ENCODE data around the gene TAGAP. TPM values are rescaled to one million over a fixed set of nuclear protein-coding genes. Genes with fewer than 3 reads are reported as not detected.
"Not testable (repeated sequence)": the region's sequence is repeated elsewhere in the genome, so short reads cannot be mapped to it uniquely, and the experiment has no call there.

Gene TAGAP
- total RNA-seq, 1 donor from 2014 or later, result 12.9 TPM

- TF ChIP-seq CTCF (IDR thresholded peaks at IDR 0.05), result no peak
- Histone ChIP-seq H3K36me3 (no peaks in the 10 kb centered on the region), H3K27me3 (no peaks in the 10 kb centered on the region), H3K9me3 (no peaks in the 10 kb centered on the region), H3K4me3 (no peak overlapping the region), H3K4me1 (no peaks in the 10 kb centered on the region), H3K27ac (no peak overlapping the region)
- intact Hi-C loops (cut with DNase I), result no loop called here
- peak; percentile 52 for ATAC-seq
- no peak for DNase-seq
Observed at GRCh38 chr6:159013229-159013628, 31.6 kb downstream of the TAGAP start.

GRCh38 chr6:159012201-159012600 is 32.6 kb downstream of the TAGAP start:
- no peaks in the 10 kb centered on the region for H3K27me3 ChIP-seq
- no peak for TF ChIP-seq CTCF (IDR thresholded peaks at IDR 0.05)
- no peak overlapping the region for H3K27ac ChIP-seq
- no peak for DNase-seq
- H3K9me3 ChIP-seq, result no peaks in the 10 kb centered on the region
- ATAC-seq, result no peak
- H3K36me3 ChIP-seq, result no peaks in the 10 kb centered on the region
- intact Hi-C loops (cut with DNase I), result no loop called here
- no peak overlapping the region for H3K4me3 ChIP-seq
- no peaks in the 10 kb centered on the region for H3K4me1 ChIP-seq

GRCh38 chr6:159010037-159010612 is 34.7 kb downstream of the TAGAP start:
- H3K36me3 ChIP-seq; H3K27ac ChIP-seq; ATAC-seq; H3K4me1 ChIP-seq; DNase-seq; intact Hi-C loops (cut with DNase I); H3K9me3 ChIP-seq; H3K27me3 ChIP-seq; H3K4me3 ChIP-seq: not testable (repeated sequence)

- no peaks in the 10 kb centered on the region for H3K9me3 ChIP-seq
- TF ChIP-seq CTCF (IDR thresholded peaks at IDR 0.05), result peak; percentile 41
- no peaks in the 10 kb centered on the region for H3K36me3 ChIP-seq
- intact Hi-C loops (cut with DNase I), result no loop called here
- no peaks in the 10 kb centered on the region for H3K27me3 ChIP-seq
- no peak for DNase-seq
- no peaks in the 10 kb centered on the region for H3K4me1 ChIP-seq
- no peak overlapping the region for H3K4me3 ChIP-seq
- no peak overlapping the region for H3K27ac ChIP-seq
- peak; percentile 79 for ATAC-seq
Observed at GRCh38 chr6:159008656-159009288, 36.0 kb downstream of the TAGAP start.

GRCh38 chr6:159007510-159007909 is 37.3 kb downstream of the TAGAP start:
- Histone ChIP-seq H3K27me3 (no peaks in the 10 kb centered on the region), H3K4me1 (no peaks in the 10 kb centered on the region), H3K27ac (no peak overlapping the region), H3K36me3 (no peaks in the 10 kb centered on the region), H3K4me3 (no peak overlapping the region), H3K9me3 (no peaks in the 10 kb centered on the region)
- ATAC-seq (peak; percentile 60), DNase-seq (no peak)
- TF ChIP-seq CTCF (IDR thresholded peaks at IDR 0.05), result no peak
- intact Hi-C loops (cut with DNase I), result no loop called here

GRCh38 chr6:159005436-159005835 is 39.4 kb downstream of the TAGAP start:
- intact Hi-C loops (cut with DNase I), result no loop called here
- DNase-seq (no peak), ATAC-seq (no peak)
- H3K4me1 ChIP-seq, result peaks cover 11% of the 10 kb centered on the region
- no peaks in the 10 kb centered on the region for H3K36me3 ChIP-seq
- no peak overlapping the region for H3K27ac ChIP-seq
- H3K9me3 ChIP-seq, result no peaks in the 10 kb centered on the region
- no peak for TF ChIP-seq CTCF (IDR thresholded peaks at IDR 0.05)
- no peaks in the 10 kb centered on the region for H3K27me3 ChIP-seq
- H3K4me3 ChIP-seq, result no peak overlapping the region

Measured in upper lobe of right lung (tissue), 1 donor.